Jurkat, Clone E6-1 (cell line): ENCODE results near the gene MAP3K5.

Experiments used
- DNase-seq: peaks from one replicate; pipeline ENCODE4 v3.0.0-alpha.2; 2011; ENCODE audit warnings: low read depth, low spot score
- H3K4me3 ChIP-seq: 2 replicates; pipeline ENCODE4 v1.5.1; 2011; ENCODE audit warnings: mild to moderate bottlenecking, low read length, control low read depth, moderate library complexity

MAP3K5 gene

GRCh38 chr6:136521427-136521826 is 270.9 kb downstream of the MAP3K5 start:
- no peak overlapping the region for H3K4me3 ChIP-seq
- no peak for DNase-seq

GRCh38 chr6:136520517-136520916 is 271.8 kb downstream of the MAP3K5 start:
- no peak for DNase-seq
- H3K4me3 ChIP-seq, result no peak overlapping the region

- DNase-seq, result no peak
Observed at GRCh38 chr6:136517582-136517981, 274.7 kb downstream of the MAP3K5 start.

GRCh38 chr6:136517002-136517401 is 275.3 kb downstream of the MAP3K5 start:
- DNase-seq, result no peak
- no peak overlapping the region for H3K4me3 ChIP-seq

More at GRCh38 chr6:136517582-136517981, 274.7 kb downstream of the MAP3K5 start:
- H3K4me3 ChIP-seq, result no peak overlapping the region

- no peak for DNase-seq
Observed at GRCh38 chr6:136514591-136514990, 277.7 kb downstream of the MAP3K5 start.

GRCh38 chr6:136511926-136512325 is 280.4 kb downstream of the MAP3K5 start:
- no peak for DNase-seq
- no peak overlapping the region for H3K4me3 ChIP-seq

More at GRCh38 chr6:136514591-136514990, 277.7 kb downstream of the MAP3K5 start:
- H3K4me3 ChIP-seq, result no peak overlapping the region

- no peak overlapping the region for H3K4me3 ChIP-seq
- no peak for DNase-seq
Observed at GRCh38 chr6:136511397-136511796, 280.9 kb downstream of the MAP3K5 start.

- H3K4me3 ChIP-seq, result no peak overlapping the region
- DNase-seq, result no peak
Observed at GRCh38 chr6:136510782-136511181, 281.5 kb downstream of the MAP3K5 start.

- DNase-seq, result no peak
- H3K4me3 ChIP-seq, result no peak overlapping the region
Observed at GRCh38 chr6:136510299-136510698, 282.0 kb downstream of the MAP3K5 start.

- DNase-seq, result no peak
- H3K4me3 ChIP-seq, result no peak overlapping the region
Observed at GRCh38 chr6:136508725-136509392, 283.4 kb downstream of the MAP3K5 start.
